ENCODE results near the gene LMX1A.

DNA sequence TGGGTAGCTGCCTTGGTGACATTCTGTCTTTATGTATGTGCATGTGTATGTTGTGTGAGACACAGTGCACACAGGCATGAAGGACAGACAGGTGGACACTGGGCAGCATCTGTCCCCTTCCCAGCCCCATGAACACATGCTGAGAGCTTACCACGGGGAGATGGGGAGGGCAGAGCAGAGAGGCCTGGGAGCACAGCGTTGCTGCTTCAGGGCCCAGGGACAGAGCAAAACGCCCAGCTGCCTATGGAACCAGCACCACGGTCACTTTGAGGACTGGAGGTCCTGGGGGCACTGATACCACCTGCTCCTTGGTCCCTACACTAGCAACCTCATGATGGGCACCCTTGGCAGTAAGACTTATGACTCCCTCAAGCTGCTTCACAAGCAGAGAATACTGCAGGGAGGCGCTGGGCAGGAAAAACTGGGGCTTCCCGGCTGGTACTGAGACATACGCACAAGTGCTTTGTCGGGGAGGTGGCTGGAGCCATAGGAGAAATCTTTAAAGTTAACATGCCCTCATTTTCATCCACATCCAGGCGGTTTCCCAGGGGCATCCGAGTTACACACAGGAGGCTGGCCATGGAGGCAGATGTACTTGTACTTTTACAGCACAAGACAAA lies 40.3 kb downstream of the LMX1A start:
- TF ChIP-seq EZH2 (IDR thresholded peaks at IDR 0.05; ENCODE audit: borderline replicate concordance, low read depth, low read length, poor library complexity, severe bottlenecking): no peak
- TF ChIP-seq, protein P1, sequence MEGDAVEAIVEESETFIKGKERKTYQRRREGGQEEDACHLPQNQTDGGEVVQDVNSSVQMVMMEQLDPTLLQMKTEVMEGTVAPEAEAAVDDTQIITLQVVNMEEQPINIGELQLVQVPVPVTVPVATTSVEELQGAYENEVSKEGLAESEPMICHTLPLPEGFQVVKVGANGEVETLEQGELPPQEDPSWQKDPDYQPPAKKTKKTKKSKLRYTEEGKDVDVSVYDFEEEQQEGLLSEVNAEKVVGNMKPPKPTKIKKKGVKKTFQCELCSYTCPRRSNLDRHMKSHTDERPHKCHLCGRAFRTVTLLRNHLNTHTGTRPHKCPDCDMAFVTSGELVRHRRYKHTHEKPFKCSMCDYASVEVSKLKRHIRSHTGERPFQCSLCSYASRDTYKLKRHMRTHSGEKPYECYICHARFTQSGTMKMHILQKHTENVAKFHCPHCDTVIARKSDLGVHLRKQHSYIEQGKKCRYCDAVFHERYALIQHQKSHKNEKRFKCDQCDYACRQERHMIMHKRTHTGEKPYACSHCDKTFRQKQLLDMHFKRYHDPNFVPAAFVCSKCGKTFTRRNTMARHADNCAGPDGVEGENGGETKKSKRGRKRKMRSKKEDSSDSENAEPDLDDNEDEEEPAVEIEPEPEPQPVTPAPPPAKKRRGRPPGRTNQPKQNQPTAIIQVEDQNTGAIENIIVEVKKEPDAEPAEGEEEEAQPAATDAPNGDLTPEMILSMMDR (conservative IDR thresholded peaks at IDR 0.05; ENCODE audit: low read depth, low read length): no peak
